ENCODE results near the gene P2RY8. TPM values are rescaled to one million over a fixed set of nuclear protein-coding genes. Genes with fewer than 3 reads are reported as not detected.

The P2RY8 gene
- total and polyA plus RNA-seq, 2 donors (not counting 1 experiment from before 2014, with no cell fraction given) = 72.3 to 142 TPM

- H3K79me2 ChIP-seq (ENCODE audit: control insufficient read depth, insufficient read depth, low read length) = peaks cover 80% of the 10 kb centered on the region
- DNase-seq (peak; percentile 6), ATAC-seq (ENCODE audit: low read depth) (no peak)
- peaks cover 71% of the 10 kb centered on the region for H3K4me1 Mint-ChIP-seq
- no peak overlapping the region for H3K4me3 ChIP-seq (ENCODE audit: control extremely low read depth in 1 of 5, extremely low read depth in 1 of 5, insufficient read depth in 1 of 5, low read depth in 2 of 5, low read length in 4 of 5)
- peak overlapping the region; percentile 19 for H3K4me2 ChIP-seq (replicated peaks; ENCODE audit: low read depth, low read length, poor library complexity, severe bottlenecking)
- H3K4me1 ChIP-seq (ENCODE audit: control insufficient read depth in 2 of 2, insufficient read depth in 2 of 2, low read length in 2 of 2) = peaks cover 34 to 54% of the 10 kb centered on the region in 2 donors
- H3K27ac ChIP-seq (ENCODE audit: low read length in 2 of 2) = no peak overlapping the region
- POLR2A ChIA-PET = no interaction called here
- H2AFZ ChIP-seq (ENCODE audit: insufficient read depth, low read depth, low read length, poor library complexity, severe bottlenecking) = no peak overlapping the region
- H3K9me3 Mint-ChIP-seq (ENCODE audit: insufficient read depth) = peaks cover 6% of the 10 kb centered on the region
- H3K27me3 ChIP-seq (replicated peaks in 1 of 4; ENCODE audit: control extremely low read depth in 1 of 4, control insufficient read depth in 3 of 4, insufficient read depth in 4 of 4, low read length in 3 of 4) = no peaks in the 10 kb centered on the region
- CTCF ChIA-PET = no interaction called here
- no peaks in the 10 kb centered on the region for H3K27me3 Mint-ChIP-seq
- H4K20me1 ChIP-seq (ENCODE audit: control insufficient read depth, insufficient read depth, low read length, poor library complexity, severe bottlenecking) = peaks cover 73% of the 10 kb centered on the region
- peak overlapping the region; percentile 51 for H3K27ac Mint-ChIP-seq
- 62% methylated on average over 5 of the region's 8 CpGs for WGBS (ENCODE audit: insufficient coverage)
- no peak overlapping the region for H3K9ac ChIP-seq (ENCODE audit: low read length)
- intact Hi-C loops (cut with micrococcal nuclease) = no loop called here
- peaks cover 0 to 6% (median 0%) of the 10 kb centered on the region in 3 donors for H3K9me3 ChIP-seq (ENCODE audit: control extremely low read depth in 1 of 3, control insufficient read depth in 2 of 3, insufficient read depth in 1 of 3, low read length in 2 of 3)
- TF ChIP-seq EZH2 (IDR thresholded peaks at IDR 0.05; ENCODE audit: borderline replicate concordance, insufficient read depth, low read depth, low read length, poor library complexity, severe bottlenecking) (no peak), CTCF (IDR thresholded peaks at IDR 0.05) (no peak)
- H3K4me3 Mint-ChIP-seq = peak overlapping the region; percentile 51
- H3K36me3 ChIP-seq (replicated peaks in 1 of 2; ENCODE audit: control extremely low read depth in 1 of 2, control insufficient read depth in 1 of 2, extremely low read depth in 1 of 2, insufficient read depth in 2 of 2, low read length in 1 of 2) = peaks cover 0 to 39% of the 10 kb centered on the region in 2 experiments
These were observed 59.1 kb downstream of the P2RY8 start for GRCh38 chrX:1477801-1478458.

DNA sequence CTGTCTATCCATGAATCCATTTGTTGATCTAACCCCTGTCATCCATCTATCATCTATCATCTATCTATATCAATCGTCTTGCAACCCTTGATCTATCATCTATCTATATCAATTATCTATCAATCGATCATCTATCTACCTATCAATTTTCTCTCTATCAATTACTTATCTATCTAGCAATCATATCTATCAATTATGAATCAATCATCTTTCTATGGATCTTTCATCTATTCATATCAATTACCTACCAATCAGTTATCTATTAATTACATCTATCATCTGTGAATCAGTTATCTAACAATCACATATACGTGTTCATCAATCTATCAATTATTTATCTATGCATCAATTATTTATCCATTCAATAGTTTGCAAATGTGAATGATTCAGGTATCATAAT, 59.8 kb downstream of the P2RY8 start:
- no peak for ATAC-seq (ENCODE audit: low read depth)
- Histone ChIP-seq H3K9me3 (ENCODE audit: control extremely low read depth in 1 of 3, control insufficient read depth in 2 of 3, insufficient read depth in 1 of 3, low read length in 2 of 3) (peaks cover 0 to 6% (median 0%) of the 10 kb centered on the region in 3 donors), H3K36me3 (replicated peaks in 1 of 2; ENCODE audit: control extremely low read depth in 1 of 2, control insufficient read depth in 1 of 2, extremely low read depth in 1 of 2, insufficient read depth in 2 of 2, low read length in 1 of 2) (peaks cover 0 to 39% of the 10 kb centered on the region in 2 experiments), H3K79me2 (ENCODE audit: control insufficient read depth, insufficient read depth, low read length) (peaks cover 81% of the 10 kb centered on the region), H3K27me3 (replicated peaks in 1 of 4; ENCODE audit: control extremely low read depth in 1 of 4, control insufficient read depth in 3 of 4, insufficient read depth in 4 of 4, low read length in 3 of 4) (no peaks in the 10 kb centered on the region), H3K4me2 (replicated peaks; ENCODE audit: low read depth, low read length, poor library complexity, severe bottlenecking) (no peak overlapping the region), H3K9ac (ENCODE audit: low read length) (no peak overlapping the region), H3K27ac (ENCODE audit: low read length in 2 of 2) (no peak overlapping the region), H3K4me1 (ENCODE audit: control insufficient read depth in 2 of 2, insufficient read depth in 2 of 2, low read length in 2 of 2) (peaks cover 32 to 52% of the 10 kb centered on the region in 2 donors), H3K4me3 (ENCODE audit: control extremely low read depth in 1 of 5, extremely low read depth in 1 of 5, insufficient read depth in 1 of 5, low read depth in 2 of 5, low read length in 4 of 5) (no peak overlapping the region), H4K20me1 (ENCODE audit: control insufficient read depth, insufficient read depth, low read length, poor library complexity, severe bottlenecking) (peaks cover 73% of the 10 kb centered on the region), H2AFZ (ENCODE audit: insufficient read depth, low read depth, low read length, poor library complexity, severe bottlenecking) (no peak overlapping the region)
- Mint-ChIP-seq H3K9me3 (ENCODE audit: insufficient read depth) (peaks cover 6% of the 10 kb centered on the region), H3K27me3 (no peaks in the 10 kb centered on the region), H3K4me3 (no peak overlapping the region), H3K4me1 (peaks cover 71% of the 10 kb centered on the region), H3K27ac (peak overlapping the region; percentile 51)
- TF ChIP-seq CTCF (IDR thresholded peaks at IDR 0.05) (no peak), EZH2 (IDR thresholded peaks at IDR 0.05; ENCODE audit: borderline replicate concordance, insufficient read depth, low read depth, low read length, poor library complexity, severe bottlenecking) (no peak)
- intact Hi-C loops (cut with micrococcal nuclease) = no loop called here
- DNase-seq = no peak
- 67% methylated on average over 1 of the region's 3 CpGs for WGBS (ENCODE audit: insufficient coverage)
- POLR2A ChIA-PET = no interaction called here
- CTCF ChIA-PET = no interaction called here

All from B cell (primary cell).